ENCODE results near the gene ZBED6.

DNA sequence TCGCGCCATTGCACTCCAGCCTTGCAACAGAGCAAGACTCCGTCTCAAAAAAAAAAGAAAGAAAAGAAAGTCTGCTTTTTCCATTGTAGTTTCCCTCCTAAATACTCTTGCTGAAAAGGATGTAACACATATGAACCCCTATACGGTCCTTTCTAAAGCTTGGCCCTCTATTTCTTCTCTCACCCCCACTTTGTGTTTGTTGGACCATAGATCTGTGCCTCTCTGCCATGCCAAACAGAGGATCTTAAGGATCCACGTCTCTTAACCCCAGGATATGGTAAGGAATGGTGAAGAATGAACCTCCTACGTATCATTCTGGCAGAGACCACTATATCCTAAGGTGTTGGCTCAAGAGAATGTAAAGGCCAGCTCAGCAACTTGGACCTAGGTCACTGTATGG lies 49.1 kb upstream of the ZBED6 start:
- TF ChIP-seq CTCF (IDR thresholded peaks at IDR 0.05; ENCODE audit: insufficient read depth, low read length, poor library complexity, severe bottlenecking) (no peak), EZH2phosphoT487 (conservative IDR thresholded peaks at IDR 0.05; ENCODE audit: low read length) (no peak)

All from SU-DHL-6 (cell line).